ENCODE data around the gene MEF2B.
"Not testable (repeated sequence)": the region's sequence is repeated elsewhere in the genome, so short reads cannot be mapped to it uniquely, and the experiment has no call there.

The MEF2B gene

GRCh38 chr19:19121371-19121770 lies 48.7 kb downstream of the MEF2B start:
- DNase-seq = no peak

DNA sequence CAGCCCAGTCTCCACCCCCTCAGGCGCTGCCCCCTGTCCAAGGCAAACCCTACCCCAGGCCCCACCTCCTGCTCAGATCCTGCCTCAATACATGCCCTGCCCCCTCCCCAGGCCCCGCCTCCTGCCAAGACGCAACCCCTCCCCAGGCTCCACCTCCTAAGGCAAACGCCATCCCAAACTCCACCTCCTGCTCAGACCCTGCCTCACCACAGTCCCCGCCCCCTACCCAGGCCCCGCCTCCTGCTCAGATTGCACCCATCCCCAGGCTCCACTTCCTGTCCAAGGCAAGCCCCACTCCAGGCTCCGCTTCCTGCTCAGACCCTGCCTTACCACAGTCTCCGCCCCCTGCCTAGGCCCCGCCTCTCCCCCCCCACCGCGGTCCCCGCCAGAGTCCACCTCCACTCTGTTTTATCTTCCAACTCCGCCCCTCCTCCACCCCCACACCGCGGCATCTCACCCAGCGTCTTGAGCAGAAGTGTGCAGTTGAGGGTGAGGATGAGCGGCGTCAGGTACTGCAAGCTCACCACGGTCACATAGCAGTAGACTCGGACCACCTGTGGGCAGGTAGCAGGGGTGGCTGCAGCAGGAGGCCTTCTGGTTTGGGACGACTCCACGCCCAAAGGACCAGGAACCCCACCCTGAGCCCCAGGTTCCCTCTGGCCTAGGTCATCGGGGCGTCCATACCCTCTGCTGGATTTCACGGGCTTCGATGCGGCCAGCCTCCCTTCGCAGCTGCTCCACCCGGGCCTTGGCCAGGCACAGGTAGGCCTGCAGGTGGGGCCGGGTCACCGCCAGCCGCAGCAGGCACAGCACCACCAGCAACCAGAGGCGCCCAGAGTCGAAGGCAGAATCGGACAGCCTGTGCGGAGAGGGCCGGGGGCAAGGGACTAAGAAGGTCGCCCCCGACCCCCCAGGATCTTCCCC lies 49.5 kb downstream of the MEF2B start:
- DNase-seq = no peak

DNA sequence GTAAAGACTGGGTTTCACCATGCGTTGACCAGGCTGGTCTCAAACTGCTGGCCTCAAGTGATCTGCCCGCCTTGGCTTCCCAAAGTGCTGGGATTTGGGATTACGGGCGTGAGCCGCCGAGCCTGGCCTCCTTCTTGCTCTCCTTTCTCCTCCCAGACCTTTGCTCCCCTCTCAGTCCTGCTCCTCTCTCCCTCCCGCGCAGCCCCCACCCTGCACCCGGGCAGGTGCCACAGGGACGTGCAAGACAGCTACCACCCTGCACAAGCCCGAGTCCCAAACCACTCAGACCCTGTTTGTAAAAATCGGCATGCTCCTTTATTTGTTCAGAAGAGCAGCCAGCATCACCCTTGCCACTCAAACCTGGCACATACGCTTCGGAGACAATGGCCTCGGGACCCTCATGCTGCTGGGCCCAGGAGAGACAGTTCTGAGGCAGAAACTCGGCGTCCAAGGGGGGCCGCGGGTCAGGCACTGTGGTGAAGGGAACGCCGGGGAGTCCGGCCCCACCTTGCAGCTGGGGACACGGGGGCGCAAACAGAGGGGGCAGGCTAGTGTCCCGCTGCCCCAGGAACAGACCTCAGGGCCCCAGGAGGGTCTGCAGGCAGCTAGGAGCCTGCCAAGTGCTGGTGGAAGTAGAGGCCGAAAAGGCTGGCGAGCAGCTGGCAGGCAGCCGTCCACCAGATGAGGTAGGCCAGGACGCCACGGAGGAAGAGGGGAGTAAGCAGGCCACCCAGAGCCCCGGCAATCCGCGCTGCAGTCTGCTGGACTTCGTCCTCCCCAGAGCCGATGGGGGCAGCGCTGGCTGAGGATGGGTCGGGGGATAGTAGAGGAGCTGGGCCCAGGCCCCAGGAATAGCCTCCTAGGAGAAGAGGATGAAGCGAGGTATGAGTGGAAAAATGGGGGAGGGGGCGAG lies 50.5 kb downstream of the MEF2B start:
- DNase-seq = no peak

DNA sequence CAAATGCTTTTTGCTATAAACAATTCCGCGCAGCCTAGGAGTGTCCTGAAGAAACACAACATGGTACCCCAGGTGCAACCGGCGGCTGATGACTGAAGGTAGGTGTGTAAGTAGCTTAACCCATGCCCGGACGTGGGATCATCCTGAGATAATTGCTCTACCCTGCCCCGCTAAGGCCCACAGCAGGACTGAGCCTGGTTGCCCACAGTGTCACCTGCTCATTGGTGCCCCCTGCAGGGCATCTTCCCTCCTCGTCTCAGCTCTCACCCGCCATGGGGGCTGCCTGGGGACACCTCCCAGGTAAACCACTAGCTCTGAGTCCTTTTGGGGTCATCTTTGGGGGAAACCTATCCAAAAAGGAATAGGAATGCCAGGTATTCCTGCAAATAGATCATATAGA lies 54.1 kb downstream of the MEF2B start:
- DNase-seq = no peak

DNA sequence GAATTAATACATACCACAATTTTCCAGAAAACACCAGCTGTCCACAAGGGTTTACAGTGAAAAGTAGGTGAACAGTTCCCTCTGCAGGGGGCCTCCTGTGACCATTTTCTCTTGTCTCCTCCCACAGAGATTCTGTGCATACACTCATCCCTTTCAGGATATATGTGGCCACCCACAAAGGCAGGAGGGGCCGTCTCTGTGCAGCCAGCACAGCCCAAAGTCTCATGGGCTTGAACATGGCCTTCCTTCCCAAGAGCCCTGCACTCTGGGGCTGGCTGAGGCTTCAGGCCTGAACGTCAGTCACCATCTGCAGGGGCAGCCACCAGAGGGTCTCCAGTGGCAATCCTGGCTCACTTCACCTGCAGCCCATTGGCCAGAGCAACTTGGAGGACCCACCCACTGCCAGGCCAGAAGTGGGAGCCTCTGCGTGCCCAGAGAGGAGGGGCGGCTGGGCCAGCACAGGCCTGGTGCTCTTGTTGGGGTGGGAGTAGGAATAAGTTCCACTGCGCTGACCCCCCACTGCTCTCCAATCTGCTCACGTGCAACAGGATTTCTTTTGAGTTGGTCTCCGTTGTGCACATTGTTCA lies 56.9 kb downstream of the MEF2B start:
- DNase-seq = peak; percentile 27

DNA sequence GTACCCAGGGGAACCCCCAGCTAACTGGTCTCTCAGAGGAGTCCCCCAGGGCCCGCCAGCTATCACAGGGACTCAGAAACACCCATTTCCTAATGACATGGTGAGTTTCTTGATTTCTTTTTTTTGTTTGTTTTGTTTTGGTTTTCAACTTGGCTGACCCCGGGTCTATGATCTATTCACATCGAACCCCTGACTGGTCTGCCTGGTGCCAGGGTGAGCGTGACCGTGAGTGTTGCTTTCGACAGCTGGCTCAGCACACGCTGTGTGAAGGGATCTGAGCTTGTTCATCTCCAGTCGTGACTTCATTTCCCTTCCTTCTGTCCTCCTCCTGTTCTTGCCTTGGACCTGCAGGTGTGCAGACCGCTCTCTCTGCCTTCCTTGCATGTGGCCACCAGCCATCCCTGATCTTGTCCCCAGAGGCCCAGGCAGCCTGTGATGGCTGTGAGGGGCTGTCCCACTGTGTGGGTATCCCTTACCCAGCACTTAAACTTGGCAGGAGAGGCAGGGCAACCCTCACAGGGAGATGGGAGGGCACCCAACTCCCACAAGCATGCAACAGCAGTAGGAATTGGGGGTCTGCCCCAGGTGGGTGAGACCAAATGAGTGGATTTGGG lies 58.0 kb downstream of the MEF2B start:
- DNase-seq = peak; percentile 18

DNA sequence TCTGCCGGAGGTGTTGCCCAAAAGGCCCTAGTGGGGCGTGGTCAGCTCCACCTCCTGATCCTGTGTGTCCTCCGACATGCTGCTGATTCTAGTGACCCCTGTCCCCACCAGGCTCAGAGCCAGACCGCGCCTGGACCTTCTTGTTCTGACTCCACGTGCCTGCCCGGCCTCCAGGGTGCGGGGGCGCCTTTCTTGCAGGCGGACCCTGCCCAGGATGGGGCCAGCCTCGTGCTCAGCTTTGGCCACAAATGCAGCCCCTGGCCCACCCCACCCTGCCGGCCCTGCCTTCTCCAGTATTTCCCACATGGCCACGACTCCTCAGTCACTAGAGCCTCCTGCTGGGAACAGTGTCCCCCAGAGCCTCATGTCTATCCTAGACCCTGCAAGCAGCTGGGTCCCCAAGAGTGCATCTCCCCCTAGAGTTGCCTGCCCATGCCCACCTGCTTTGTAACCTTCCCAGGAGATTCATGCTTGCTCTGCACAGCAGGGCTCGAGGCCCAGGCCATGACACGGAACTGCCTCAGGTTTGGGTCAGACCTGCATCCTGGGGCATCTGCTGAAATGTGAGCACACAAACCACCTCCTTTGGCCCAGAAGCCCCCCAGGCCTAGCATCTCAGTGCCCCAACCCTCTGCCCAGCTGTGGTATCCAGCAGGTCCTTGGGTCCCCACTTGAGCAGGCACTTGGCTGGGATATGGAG lies 58.8 kb downstream of the MEF2B start:
- no peak for DNase-seq

DNA sequence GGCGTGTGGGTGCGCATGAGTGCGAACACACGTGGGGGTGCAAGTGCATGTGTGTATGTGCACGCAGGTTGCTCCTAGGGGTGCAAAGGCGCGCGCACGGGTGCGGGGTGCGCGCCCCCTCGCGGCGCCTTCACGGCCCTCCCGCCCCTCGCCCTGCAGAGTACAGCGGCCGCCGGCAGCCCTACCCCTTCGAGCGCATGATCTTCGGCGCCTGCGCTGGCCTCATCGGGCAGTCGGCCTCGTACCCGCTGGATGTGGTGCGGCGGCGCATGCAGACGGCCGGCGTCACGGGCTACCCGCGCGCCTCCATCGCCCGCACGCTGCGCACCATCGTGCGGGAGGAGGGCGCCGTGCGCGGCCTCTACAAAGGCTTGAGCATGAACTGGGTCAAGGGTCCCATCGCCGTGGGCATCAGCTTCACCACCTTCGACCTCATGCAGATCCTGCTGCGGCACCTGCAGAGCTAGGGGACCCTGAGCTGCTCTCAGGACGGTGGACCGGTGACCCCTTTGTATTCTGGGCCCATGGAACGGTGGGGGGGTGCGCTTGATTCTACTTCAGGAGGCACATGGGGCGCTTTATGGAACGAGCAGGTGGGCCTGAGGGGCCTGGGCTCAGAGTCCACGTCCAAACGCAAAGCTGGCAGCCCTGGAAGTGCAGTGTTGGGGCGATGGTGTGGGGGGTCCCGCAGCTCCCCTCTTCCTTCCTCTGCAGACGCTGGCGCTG lies 59.5 kb downstream of the MEF2B start:
- DNase-seq = no peak

- DNase-seq = no peak
These were observed 60.5 kb downstream of the MEF2B start for GRCh38 chr19:19109601-19110000.

DNA sequence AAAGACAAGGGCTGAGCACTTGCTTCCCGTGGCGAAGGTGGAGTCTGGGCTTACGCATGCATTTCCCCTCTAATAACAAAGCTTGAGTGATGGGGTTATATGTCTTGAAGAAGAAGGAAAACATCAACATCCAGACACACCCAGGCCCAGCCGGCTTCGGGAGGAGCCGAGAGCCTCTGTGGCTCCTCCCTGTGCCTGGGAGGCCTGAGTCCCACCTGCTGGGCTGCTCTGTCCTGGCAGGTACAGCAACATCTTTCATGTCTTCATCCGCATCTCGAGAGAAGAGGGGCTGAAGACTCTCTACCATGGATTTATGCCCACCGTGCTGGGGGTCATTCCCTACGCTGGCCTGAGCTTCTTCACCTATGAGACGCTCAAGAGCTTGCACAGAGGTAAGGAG lies 62.4 kb downstream of the MEF2B start:
- no peak for DNase-seq

DNA sequence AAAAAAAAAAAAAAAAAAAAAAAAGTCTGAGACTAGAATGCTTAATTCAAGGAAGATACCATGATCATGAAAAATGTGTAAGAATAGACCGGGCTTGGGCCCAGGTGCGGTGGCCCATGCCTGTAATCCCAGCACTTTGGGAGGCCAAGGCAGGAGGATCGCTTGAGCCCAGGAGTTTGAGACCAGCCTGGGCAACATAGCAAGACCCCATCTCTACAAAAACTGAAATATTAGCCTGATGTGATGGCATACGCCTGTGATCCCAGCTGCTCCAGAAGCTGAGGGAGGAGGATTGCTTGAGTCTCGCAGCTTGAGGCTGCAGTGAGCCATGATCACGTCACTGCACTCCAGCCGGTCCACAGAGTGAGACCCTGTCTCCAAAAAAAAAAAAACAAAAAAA lies 63.1 kb downstream of the MEF2B start:
- DNase-seq = not testable (repeated sequence)

DNA sequence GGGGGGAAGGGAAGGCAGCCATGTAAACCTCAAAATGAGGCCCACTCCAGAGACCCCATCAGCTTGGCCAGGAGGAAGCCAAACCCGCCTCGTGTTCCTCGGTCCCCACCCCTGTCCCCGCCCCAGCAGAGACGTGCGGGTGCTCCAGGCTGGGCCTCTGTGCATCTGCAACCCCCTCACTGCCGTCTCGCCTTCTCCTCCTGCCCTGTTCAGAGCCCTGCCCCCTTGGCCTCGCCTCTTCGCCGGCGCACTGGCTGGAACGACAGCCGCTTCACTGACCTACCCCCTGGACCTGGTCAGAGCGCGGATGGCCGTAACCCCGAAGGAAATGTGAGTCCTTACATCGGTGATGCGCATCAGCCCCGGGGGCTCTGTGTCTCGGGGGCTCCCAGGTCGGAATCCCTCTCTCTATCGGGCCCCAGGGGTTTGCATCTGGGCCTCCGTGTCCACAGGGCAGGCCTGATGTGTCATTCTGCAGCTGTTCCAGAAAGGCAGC lies 64.0 kb downstream of the MEF2B start:
- no peak for DNase-seq

- DNase-seq = no peak
These were observed 64.6 kb downstream of the MEF2B start for GRCh38 chr19:19105365-19106055.

DNA sequence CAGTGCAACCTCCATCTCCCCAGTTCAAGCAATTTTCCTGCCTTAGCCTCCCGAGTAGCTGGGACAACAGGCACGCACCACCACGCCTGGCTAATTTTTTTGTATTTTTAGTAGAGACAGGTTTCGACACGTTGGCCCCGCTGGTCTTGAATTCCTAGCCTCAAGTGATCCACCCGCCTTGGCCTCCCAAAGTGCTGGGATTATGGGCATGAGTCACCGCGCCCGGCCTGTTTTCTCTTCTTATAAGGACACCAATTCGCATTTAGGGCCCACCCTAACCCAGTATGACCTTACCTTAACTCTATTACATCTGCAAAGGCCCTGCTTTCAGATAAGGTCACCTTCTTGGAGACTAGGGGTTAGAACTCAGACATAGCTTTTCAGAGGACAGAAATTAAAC lies 66.9 kb downstream of the MEF2B start:
- no peak for DNase-seq

DNA sequence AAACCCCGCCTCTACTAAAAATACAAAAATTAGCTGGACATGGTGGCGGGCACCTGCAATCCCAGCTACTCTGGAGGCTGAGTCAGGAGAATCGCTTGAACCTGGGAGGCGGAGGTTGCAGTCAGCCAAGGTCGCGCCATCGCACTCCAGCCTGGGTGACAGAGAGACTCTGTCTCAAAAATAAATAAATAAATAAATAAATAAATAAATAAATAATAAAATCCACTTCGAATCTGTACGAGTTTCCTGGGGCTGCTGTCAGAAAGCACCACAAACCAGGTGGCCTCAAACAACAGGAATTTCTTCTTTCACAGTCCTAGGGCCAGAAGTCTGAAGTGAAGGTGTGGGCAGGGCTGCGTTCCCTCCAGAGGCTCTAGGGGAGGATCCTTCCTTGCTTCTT lies 67.5 kb downstream of the MEF2B start:
- DNase-seq = not testable (repeated sequence)

- no peak for DNase-seq
These were observed 68.5 kb downstream of the MEF2B start for GRCh38 chr19:19101540-19101939.

DNA sequence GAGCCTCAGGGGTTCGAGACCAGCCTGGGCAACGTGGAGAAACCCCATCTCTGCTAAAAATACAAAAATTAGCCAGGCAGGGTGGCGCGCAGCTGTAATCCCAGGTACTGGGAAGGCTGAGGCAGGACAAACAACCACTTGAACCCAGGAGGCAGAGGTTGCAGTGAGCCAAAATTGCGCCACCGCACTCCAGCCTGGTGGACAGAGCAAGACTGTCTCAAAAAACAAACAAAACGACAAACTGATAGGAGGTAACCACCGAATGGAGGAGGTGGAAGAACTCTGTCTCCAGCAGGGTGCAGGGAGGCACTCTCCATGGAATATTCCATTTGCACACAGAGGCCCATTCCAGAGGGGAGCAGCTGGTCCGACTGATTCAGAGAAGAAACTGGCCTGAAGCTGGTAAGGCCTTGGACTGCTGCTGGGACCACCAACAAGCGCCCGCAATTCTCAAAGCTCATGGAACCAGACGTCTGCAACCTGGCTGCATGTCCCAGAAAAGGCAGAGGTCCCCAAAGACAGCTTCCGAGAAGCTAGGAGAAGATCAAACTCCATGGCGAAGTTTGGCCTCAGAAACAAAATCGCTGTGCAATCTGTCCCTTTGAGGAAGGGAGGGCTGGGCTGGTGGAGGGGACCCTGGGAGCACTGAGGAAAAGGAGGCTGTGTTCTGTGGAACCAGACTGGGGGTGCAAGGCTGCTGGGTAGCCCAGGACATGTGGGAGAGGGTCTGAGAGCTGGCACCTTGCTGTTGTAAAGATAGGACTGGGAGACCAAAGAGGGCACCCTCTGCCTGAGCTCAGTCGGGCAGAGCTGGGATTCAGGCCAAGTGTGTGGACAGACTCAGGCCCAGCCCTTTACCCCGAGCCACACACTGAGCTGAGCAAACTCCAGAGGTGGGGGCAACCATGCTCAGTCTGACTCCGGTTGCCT lies 71.1 kb downstream of the MEF2B start:
- DNase-seq = no peak

GRCh38 chr19:19098084-19098702 lies 71.9 kb downstream of the MEF2B start:
- DNase-seq = no peak
